T-helper 22 cell (primary cell): ENCODE results near the gene SMAD6.
A peak's percentile ranks its signal among the peaks of the same experiment; 100 is the strongest.

Experiments used
- DNase-seq: peaks from one replicate; pipeline ENCODE4 v3.0.0-alpha.2; 2020; ENCODE audit warnings: low read depth

SMAD6 gene

DNA sequence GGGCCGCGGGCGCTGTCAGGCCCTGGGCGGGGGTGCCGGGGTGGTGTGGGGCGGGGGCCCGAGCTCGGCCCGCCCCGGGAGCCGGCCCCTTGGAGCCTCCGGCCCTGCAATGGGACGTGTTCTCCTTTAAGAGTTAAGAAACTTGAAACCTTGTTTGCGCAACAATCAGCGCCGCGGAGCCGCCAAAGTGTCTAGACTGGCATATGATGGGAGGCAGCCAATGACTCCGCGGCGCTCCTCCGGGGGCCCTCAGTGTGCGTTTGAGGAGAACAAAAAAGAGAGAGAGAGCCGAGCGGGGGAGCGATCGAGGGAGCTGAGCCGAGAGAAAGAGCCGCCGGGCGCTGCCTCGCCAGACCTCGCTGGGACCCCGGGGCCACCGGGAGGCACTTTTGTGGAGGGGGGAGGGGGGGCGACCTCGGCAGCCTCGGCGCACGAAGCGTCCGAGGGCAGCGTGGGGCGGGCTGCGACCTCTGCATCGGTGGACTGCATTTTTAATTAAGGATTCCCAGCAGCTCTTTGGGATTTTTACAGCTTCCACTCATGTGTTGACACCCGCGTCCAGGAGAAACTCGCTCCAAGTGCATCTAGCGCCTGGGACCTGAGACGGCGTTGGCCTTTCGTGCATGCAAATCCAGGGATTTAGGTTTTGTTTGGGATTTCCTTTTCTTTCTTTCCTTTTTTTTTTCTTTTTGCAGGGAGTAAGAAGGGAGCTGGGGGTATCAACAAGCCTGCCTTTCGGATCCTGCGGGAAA is at the start of gene SMAD6:
SMAD6 (plus strand) TSS at position 202 of the 752 bp plus-strand sequence. CDS start 1,023 bp downstream, outside the sequence.
- peak; percentile 58 for DNase-seq

DNA sequence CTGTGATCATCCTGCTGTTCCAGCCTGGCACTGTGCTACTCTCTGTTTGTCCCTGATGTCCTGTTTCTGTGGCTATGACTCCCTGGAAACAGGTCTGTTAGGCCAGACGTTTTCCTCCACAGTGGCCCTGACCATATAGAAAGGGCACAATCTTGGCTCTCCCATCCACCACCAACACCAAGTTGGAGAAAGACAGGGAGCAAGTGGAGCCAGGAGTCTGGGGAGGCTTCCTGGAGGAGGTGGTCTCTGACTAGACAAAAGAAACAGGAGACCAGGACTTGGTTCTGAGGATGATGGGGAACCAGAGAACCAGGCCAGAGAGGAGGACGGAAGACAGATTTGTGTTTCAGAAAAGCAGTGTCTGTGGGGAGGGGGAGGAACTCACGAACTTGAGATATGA is 49.2 kb upstream of the SMAD6 start:
- DNase-seq, result no peak

DNA sequence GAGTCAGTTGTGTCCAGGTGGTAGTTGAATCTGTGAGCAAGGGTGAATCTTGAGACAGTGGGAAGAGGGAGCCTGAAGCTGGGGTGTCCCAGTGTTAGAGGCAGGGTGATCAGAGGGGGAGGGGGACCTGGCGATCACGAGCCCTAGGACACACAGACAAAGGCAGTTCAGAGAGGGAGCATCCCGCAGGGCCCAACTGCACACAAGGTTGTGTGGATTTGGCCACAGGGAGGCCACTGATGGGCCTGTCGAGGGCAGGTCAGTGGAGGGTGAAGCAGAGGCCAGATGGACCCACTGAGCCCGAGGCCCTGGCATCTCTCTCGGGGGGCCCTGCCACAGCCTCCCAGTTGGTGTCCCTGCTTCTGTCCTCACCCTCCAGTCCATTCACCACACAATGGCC is 48.6 kb upstream of the SMAD6 start:
- no peak for DNase-seq

DNA sequence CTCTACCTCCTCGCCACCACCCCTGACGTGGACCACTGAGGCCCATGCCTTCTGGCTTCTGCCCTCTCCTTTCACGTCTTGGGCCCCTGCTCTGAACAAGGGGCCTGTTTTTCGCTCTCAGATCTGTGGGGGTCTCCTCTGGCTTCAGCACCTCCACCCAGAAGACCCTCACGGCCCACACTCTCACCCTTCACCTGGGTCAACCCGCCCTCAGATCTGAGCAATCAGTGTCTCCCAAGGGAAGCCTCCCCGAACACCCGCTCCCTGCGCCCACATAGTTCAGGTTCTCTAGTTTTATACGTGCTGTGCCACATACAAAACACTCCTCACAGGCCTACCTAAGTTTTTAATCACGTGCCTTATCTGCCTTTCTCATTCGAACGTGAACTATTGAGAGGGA is 48.2 kb upstream of the SMAD6 start:
- DNase-seq, result no peak

DNA sequence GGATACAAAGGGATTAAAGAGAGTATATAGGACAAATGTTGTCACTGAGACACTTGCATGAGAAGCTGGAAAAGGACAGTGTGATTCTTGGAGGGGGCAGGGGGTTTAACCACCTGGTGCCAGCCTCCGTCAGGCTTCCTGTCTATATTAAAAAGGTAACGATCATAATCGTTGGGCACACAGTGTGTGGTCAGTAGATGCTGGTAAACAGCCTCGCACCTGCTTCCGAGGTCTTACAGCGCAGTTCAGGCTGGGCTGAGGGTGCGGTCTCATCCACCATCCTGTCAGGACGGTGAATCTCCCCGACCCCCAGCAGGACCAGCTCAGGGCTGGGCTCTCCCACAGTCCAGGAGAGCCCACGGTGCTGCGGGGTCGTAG is 47.7 kb upstream of the SMAD6 start:
- no peak for DNase-seq

DNA sequence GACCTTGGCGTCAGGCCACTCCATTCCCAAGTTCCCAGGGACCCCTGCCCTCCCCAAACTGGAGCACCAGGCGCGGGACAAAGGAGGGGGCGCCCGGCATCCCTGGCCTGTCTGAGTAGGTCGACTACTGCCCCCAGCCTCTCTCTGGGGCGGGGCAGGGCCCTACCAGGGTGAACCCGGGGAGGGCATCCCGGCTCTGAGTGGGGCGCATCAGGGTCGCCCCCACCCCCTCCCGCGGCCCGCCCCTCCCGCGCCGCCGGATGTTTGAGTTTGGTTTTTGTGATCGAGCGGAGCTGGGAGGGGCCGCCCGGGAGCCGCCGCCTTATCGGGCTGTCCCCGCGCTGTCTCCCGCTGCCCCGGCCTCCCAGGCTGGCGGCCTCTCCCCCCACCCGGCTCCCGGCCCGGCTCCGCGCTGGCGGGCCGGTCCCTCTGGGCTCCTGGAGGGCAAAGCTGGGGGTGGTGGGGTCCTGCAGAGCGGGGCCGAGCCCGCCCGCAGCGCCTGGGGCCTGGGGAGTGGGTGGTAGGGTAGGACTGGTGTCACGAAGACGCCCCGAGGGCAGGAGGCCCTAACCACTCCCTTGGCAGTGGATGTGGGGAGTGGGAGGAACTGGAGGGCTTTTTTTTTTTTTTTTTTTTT is 47.2 kb upstream of the SMAD6 start:
- DNase-seq, result no peak

DNA sequence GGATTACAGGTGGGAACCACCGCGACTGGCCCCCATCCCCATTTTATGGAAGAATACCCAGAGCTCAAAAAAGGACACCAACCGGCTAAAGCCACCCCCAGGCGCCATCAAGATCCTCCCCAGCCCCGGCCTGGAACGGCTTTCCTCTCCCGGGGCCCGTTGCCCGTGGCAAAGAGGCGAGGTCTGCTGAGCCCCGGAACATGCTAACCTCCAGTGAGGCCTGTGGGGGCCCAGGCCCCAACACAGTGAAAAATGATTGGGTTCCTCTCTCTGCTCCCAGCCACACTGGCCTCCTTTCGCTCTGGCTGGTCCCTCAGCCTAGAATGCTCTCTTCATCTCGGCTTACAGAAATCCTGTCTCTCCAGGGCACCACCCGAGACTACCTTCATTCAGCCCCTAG is 46.5 kb upstream of the SMAD6 start:
- no peak for DNase-seq

DNA sequence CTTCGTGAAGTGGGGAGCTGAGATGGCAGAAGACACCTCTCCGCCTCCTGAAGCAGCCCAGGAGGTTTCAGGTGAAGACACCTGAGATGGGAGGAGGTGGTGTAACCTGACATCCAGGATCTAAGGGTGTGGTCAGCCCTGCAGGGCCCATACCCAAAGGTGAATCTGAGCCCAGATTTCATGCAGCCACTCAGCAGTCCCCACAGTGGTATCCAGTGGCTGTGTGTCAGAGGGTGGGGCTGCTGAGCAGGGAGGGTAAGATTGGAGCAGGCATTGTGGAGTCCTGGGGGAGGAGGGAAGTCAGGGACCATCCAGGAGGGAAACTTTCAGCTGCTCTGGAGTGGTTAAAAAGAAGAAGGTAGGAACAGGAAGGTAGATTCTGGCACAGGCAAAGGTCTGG is 46.0 kb upstream of the SMAD6 start:
- no peak for DNase-seq

DNA sequence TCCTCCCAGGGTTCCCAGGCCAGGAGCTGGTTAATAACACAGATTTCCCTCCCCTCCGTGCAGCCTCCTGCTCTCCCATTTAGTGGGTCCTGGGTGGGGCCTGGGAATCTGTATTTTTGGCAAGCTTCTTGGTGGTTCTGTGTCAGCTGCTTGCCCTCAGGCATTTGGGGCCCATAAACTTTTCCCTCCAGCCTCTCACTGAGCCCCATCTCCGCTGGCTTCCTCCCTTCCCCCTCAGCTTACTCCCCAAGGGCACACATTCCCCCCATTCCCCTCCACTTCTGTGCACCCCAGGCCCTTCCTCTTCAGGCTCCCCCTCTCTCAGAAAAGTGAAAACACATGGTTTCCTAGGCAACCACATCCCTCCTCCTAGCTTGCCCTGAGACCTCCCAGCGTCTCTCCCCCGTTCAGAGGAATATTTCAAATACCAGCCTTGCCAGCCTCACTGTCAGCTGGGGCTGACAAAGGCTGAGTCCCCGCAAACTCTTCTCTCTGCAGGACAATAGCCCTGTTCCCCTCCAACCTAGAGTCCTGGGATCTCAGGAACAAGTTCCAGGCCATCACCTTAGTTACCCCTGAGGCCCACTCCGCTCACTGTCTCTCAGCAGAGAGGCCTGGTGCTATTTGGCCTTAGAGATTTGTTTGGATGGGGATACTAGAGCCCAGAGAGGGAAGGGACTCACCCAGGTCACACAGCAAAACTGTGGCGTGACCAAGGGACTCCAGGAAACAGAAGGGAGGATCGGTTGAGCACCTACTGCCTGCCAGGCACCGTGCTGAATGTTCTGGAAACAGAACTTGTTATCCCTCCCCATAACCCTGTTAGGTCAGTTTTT is 44.6 kb upstream of the SMAD6 start:
- DNase-seq, result no peak

DNA sequence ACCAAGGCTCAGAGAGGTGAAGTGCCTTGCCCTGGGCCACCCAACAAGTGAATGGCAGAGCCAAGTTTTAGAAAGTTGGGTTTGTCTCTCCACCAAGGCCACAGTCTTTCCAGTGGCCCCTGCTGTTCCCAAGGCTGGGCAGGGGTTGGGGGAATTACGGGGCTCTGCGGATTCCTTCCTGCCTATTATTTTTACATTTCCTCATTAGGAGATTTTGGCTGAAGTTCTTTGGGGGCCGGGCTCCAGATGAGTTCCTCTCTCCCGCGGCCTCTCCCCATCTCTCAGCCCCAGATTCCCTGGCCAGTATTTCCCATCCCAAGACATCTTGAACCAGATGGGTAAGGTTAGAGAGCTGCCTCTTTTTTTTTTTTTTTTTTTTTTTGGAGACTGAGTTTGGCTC is 44.0 kb upstream of the SMAD6 start:
- DNase-seq, result no peak

DNA sequence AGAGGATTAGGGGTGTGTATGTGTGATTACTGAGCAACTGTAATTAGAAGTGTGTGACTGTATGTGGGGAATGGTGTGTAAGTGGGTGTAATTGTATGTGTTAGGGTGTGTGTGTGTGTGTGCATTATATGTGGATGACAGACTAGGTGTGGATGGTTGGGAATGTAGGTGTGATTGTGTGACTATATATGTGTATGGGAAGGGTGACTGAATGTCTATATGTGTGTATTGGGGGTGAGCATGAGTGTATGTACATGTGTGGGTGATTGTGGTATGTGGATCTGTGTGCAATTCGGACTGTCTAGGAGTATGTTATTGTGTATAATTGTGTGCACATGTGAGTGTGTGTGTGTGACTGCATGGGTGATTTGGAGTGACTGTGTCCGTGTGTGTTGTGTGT is 43.2 kb upstream of the SMAD6 start:
- no peak for DNase-seq

DNA sequence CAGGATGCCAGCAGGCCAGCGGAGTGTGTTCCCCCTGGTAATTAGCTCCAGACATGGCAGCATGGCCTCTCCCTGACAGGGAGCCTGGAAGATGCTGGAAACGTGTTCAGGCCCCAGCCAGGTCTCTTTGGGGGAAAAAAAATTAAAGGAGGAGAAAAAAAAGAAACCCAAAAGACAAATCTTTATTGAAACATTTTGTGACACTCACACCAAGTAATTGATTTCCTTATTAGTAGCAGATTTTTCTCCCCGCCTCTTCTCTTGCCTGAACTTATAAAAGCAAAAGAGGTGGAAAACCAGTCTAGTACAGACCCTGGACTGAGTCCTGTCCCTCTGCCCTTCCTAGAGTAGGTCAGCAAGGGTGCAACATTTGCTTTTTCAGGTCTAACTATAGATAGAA is 42.7 kb upstream of the SMAD6 start:
- DNase-seq, result no peak

DNA sequence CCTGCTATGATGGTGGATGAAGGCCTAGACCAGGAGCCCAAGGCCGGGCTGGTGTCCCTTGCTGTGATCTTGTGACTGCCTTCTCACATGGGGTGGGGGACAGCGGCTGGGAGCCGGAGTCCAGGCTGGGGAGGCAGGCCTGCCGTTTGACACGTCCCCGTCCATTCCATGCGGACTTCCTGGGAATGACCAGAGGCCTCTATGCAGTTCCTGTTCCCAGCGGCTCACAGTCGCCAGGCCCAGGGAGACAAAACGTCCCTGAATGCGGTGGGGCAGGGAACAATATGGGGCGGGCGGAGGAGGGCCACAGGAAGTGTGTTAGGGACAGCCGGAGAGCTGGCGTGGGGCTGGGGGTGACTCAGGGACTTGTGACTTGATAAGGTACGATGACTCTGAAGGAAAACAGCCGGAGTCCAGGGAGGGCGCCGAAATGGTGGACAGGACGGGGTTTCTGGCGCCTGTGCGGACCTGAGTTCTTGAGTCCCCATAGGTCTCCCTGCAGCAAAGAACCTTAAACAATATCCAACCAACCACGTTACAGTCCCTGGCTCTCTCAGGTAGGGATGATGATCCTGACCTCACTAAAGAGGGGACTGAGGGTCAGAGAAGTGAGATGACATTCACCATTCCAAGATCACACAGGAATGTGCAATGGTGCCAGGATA is 40.5 kb upstream of the SMAD6 start:
- no peak for DNase-seq

DNA sequence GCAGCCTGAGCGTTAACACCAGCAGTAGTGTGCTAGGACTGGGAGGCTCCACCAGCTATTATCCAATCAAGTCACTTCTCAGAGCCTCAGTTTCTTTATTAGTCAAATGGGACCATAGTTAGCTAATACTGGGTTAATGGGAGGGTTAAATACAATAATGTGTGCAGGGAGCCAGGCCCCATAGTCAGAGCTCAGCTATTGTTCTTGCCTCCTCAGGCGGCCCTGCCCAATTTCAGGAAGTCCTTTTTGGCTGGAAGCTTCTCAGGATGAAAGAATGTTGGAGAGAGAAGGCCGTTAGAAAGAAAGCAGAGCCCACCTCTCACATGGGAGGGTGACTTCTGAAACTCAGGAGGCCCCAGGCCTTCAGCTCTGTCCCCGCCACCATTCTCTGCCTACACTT is 39.5 kb upstream of the SMAD6 start:
- DNase-seq, result no peak

DNA sequence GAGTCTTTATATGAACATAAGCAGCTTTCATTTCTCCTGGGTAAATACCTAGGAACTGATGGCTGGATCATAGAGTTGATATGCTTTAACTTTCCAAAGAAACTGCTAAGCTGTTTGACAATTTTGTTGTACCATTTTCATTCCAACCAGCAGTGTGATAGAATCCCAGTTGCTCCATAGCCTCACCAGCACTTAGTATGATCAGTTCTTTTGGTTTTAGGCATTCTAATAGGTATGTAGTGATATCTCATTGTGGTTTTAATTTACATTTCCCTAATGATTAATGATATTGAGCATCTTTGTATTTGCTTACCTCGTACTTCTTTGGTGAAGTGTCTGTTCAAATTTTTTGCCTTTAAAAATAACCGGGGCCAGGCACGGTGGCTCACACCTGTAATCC is 38.4 kb upstream of the SMAD6 start:
- DNase-seq, result no peak

DNA sequence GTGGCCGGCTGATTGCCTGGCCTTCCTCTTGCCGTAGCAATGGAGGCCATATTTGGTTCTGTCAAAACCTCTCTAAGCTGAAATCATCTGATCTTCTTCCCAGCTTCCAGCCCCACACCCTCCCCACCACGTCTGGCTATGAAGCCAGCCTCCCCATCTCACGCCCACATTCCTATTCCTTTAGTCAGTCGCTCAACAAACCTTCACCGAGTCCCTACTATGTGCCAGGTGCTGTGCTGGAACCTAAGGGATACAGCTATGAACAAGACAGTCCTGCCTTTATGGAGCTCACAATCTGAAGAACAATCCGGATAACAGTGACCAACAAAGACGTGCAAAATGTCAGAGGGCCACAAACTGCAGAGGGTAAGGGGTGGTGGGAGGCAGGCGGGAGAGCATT is 31.9 kb upstream of the SMAD6 start:
- no peak for DNase-seq

DNA sequence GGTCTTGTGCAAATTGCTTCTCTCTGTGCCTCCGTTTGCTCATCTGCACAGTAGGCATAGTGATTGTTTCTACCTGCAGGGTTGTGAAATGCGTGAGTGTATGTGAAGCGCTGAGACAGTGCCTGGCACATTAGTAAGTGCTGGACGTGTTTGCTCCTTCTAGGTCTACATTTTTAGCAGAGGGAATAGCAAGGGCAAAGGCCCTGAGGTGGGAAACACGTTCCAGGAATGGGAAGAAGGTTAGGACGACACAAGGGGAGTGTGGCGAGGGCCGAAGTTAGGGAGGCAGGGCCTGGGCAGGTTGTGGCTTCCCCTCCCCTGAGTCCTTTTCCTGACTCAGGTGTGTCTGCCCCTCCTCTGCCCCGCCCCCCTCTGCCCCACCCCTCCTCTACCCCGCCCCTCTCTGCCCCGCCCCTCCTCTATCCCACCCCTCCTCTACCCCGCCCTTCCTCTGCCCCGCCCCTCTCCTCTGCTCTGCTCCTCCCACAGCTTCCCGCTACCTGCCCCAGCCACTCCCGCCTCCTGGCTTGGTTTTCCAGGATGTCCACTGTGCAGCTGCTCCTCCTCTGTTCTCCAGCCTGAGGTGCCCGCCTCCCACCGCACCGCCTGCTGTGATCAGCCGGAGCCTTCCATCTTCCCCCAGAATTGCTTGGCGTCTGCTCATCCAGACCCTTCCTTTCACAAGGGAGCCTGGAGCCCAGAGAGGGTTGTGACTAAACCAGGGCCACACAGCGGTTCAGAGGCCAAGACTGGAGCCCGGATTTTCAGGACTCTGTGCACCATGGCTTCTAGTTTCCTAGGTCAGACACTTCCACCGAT is 31.1 kb upstream of the SMAD6 start:
- no peak for DNase-seq

DNA sequence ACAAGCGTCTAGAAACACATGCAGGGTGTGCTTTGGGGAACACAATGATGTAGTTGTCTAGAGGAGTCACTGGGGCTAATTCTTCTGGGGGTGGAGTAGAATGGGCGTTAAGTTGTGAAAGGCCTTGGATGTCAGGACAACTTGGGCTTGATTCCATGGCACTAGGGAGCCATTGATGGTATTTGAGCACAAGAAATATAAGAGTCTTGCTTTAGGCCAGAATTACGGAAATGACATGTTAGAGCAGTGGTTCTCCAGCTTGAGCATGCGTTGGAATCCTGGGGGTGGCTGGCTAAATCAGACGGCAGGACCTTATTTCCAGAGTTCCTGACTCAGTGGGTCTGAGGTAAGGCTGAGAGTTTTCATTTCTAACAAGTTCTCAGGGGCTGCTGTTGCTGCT is 29.2 kb upstream of the SMAD6 start:
- DNase-seq, result no peak

DNA sequence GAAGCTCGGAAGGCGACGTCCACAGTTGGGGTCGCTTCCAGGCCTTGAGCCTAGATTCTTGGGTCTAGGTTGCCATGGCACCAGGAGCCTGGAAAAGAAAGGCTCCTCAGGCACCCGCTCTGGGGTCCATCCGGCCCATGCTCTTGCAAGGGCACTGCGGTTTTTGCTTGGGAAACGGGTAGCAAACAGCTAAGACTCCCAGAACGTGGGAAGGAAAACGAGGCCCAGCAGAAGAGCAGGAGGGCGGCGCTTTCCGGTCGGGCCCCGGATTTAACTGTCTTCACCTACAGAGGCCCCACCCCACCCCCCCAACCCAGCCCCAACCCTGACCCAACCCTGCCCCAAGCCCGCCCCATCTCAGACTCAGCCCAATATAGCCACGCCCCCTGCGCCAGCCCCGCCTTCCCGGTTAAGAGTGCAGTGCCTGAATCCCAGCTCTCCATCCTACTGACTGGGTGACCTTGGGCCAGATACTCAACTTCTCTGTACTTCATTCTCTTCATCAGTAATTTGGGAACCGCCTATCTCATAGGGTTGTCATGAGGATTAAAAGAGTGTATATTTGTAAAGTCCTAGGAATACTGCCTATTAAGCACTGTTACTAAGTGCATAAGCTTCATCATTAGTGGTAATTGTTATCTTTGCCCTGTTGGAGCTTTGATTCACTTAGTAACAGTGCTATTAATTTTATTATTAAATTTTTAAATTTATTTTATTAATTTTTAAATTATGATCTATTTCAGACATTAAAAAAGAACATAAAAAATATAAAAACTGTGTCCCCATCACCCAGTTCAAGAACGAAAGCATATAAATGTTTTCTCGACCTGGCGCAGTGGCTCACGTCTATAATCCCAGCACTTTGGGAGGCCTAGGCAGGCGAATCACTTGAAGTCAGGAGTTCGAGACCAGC is 28.4 kb upstream of the SMAD6 start:
- no peak for DNase-seq

DNA sequence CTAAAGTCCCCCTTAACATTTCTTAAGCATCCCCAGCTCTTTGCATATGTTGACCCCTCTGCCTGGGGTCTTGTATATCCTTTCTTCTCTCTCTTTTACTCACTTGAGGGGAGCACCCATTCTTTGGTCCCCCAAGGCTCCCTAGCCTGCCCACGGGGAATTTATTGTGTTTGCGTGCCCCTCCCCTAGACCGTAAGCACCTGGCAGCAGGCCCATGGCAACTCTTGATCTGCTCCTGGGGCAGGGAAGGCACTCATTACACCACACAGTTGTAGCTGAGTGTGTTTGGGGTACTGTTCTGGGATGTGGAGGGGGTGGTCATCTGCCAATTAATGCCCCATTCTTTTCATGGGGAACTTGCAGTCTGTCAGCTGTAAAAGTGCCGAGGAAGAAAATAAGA is 27.3 kb upstream of the SMAD6 start:
- DNase-seq, result no peak

DNA sequence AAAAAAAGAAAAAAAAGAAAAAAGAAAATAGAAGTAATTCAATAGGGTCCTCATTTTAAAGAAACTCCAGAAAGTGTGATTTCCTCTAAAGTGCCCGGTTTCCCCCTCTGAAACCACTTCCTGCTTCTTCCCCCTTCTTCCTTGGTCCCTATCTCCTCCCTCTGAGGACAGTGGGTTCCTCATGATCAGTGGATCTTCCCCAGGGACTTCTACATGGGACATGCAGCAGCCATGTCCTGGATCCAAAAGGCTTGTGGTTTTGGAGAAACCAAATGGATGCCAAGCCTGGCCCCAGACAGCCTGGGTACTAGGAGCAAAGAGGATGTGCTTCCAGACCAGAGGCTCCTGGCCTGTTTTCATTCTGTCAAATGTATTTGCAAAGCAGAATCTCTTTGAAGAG is 26.6 kb upstream of the SMAD6 start:
- no peak for DNase-seq
